ENCODE measurements around the gene COL4A4.
A peak's percentile ranks its signal among the peaks of the same experiment; 100 is the strongest.
"Not testable (repeated sequence)": the region's sequence is repeated elsewhere in the genome, so short reads cannot be mapped to it uniquely, and the experiment has no call there.

The COL4A4 gene

DNA sequence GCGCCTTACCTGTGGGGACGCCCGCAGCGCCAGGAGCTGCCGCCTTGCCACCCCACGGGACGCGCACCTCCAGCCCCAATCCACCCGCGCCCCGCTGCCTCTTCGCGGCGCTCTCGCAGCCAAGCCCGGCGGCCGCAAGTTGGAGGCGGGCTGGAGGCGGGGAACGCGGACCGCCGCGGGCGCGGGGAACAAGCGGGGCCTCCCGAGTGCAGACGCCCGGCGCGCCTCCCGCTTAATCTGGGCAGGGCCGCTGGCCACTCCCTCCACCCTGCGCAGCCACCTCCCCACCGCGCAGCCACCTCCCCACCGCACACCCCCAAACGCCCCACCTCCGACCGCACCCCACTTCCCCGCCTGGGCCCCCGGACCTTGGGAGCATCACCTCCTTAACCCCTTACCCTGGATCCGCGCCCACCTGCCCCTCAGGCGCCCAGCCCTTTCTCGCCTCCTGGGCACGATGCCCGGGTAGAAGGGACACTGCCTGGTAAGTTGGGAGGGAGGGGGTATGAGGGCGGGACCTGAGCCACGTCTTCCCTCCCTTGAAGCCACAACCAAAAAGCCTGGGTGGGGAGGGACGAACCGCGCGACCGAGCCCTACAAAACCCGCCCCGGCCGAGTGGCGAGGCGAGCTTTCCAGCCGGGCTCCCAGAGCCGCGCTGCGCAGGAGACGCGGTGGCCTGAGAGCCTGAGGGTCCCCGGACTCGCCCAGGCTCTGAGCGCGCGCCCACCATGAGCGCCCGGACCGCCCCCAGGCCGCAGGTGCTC is at the start of gene COL4A4, which contains the start of gene COL4A3:
COL4A4 (minus strand) TSS at position 208 of the 765 bp plus-strand sequence. CDS start 16,722 bp downstream, outside the sequence.
COL4A3 (plus strand) TSS at position 627 of the 765 bp plus-strand sequence; CDS start at position 730, 103 bp downstream.
- DNase-seq = peak in 5 of 10 donors; percentile 6 to 79 (median 64)
- intact Hi-C loops (cut with DNase I) = no loop called here

DNA sequence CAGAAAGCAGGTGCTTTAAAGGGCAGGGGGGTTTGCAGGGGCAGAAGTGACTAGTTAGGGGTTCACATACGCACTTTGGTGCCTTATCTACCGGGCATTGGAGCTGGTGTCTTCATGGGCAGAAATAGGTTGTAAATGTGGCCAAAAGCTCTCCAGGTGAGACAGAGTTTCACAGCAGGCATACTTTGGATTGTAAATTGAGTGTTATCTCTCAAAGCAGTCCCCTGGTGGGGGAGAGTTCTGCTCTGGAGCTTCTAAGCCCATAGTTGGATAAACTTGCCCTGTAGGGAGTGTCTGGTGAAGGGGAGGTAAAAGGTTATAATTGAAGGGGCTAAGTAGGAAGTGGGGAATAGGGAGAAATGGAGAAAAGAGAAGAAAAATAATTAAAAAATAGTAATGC is 43.6 kb upstream of the COL4A4 start:
- DNase-seq = no peak
- intact Hi-C loops (cut with DNase I) = no loop called here

DNA sequence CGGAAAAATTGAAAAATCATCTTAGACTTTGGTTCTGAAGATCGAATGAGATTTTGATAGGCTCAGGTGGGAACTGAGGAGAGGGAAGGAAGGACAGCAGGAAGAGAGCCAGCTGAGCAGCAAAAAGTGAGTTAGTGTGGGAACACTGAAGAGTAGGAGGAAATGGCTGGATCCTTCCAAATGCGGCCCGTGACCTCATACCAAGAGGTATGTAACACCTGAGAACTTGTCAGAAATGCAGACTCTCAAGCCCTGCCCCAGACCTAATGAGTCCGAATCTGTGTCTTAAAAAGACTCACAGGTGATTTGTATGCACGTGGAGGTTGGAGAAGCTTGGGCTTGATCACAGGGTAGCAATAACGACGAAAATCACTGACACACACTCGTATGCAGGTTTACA is 42.4 kb upstream of the COL4A4 start:
- DNase-seq = no peak
- intact Hi-C loops (cut with DNase I) = no loop called here

DNA sequence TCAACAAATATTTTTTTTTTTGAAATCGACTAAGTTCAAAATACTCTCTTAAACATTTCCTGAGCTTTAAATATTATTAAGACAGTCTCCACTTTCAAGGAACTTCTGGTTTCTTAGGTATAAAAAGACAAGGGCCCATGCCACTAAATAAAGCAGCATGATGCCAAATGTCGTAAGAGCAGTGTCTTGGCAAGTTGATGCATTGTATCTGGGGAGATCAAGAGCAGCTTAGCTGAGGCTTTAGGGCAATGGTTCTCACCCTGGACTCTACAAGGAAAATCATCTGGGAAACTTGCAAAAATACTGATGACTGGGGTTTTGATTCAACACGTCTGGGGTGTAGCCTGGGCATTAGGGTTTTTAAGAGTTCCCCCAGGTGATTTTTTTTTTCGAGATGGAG is 41.7 kb upstream of the COL4A4 start:
- intact Hi-C loops (cut with DNase I) = no loop called here
- DNase-seq = no peak

DNA sequence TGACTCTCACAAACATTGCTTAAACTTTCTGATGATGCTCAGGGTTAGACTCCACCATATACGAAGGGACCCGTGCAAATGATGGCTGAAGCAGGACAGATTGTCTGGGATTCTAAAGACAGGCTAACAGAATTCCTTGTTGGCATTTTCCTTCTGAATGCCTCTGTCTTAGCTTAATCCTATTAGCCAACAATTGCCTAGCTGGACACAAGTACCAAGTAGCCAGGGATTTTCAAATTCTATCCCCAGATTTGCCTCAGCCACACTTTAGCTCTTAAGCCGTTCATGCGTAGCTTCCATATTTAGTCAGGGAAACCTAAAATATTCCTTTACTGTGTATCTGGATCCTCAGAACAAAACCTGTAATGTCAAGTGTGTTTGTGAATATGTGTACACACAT is 40.4 kb upstream of the COL4A4 start:
- intact Hi-C loops (cut with DNase I) = no loop called here
- no peak for DNase-seq

DNA sequence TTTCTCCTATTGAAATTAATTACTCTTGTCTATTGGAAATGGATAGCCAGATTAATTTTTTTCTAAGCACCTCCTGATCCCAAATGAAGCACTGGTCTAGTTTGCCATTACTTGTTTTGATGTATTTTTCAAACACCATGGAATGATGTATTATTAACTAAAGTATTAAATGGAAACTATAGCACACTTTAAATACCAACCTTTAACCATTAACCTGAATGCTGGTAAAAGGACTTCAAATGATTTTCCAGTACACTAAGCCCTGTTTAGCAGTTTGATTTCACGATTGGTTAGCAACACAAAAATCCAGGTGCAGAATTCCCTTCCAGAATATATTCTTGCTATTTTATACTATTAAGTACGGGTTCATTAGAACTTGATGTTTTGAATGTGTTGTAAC is 37.8 kb upstream of the COL4A4 start:
- intact Hi-C loops (cut with DNase I) = no loop called here

DNA sequence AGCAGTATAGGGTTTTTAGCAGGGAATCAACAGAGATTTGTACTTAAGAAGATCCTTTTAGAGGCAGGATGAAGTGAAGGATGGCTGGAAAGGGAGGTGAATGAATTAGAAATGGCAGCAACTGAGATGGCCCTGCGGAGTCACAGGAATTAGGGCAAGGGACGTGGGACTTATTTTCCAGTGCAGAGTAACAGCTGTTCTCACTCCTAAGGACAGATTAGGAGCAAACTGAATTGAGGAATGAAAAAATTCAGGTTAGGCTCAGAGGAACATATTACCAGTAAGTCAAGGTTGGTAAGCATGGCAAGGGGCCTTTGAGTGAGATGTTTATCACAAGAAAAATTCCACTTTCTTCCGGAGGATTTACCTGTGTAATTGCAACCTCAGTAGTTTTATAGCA is 34.9 kb upstream of the COL4A4 start:
- no peak for DNase-seq
- intact Hi-C loops (cut with DNase I) = no loop called here

More for the DNA sequence above, 37.8 kb upstream of the COL4A4 start:
- DNase-seq = no peak

DNA sequence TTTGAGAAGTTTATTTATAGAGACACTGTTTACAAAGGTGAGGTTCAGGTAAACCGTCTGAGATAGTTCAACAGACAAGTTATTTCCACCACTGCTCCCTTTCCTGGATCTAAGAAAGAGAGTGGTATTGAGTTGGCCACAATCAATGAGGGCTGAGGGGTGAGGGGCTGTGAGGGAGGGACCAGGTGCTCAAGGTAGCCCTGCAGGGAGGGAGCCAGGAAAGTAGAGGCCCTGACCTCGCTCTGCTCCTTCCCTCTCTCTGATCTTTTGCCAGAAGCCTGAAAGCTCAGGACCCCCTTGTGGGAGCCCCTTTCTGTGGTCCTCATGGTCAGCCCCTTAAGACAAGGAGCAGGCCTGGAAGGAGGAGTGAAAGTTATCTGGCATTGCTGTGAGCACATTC is 30.2 kb upstream of the COL4A4 start:
- intact Hi-C loops (cut with DNase I) = no loop called here
- no peak for DNase-seq

DNA sequence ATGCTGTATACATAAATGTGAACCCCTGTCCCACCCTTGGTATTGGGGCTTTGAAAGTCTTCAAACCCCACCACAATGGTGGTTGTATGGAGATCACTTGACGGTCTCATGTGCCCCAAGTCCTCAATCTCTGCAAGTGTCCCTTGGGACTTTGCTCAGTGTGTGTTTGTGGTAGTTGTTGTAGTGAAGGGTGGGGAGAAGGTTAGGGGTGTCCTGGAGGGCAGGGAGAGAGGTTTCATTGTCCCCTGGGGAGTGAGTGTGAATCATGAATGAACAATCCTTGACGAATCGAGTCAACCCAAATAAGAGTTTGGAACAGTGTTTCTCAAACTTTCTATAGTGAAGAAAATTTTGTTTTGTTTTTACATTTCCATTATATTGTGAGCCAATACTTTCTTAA is 28.5 kb upstream of the COL4A4 start:
- intact Hi-C loops (cut with DNase I) = no loop called here
- DNase-seq = no peak

DNA sequence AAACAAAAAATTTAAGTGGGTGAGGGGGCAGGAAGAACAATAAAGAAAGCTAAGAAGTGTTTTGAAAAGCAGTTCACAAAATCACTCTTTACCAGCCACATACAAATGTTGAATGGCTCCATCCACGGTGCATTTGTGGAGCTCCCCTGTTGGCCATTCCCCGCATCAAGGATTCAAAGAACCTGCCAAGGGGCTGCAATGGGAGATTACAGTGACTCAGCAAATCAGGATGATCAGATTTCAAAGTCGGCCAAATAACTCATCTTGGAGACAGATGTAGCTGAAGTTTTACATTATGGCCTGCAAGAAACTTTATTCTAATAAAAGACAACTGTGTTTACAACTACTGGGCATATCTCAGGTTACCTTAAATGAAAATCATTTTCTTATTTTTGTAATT is 27.4 kb upstream of the COL4A4 start:
- intact Hi-C loops (cut with DNase I) = no loop called here
- DNase-seq = no peak

DNA sequence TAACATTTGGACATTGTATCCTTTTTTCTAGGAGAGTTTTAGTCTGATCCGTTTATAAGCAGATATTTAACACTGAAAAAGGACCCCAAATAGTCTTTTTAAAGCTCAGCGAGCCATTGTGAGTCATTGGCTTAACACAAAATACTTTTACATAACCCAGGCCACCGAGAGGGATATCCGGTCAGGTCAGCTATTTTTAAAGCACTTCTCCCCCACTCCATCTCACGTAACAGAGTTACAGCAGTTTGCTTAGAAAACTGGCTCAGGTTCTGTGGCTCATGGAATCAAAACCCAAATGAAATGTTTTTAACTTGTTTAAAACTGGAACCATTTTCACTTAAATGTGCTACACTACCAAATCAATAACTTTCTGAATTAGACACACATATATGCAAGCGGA is 24.3 kb upstream of the COL4A4 start:
- no peak for DNase-seq
- intact Hi-C loops (cut with DNase I) = no loop called here

DNA sequence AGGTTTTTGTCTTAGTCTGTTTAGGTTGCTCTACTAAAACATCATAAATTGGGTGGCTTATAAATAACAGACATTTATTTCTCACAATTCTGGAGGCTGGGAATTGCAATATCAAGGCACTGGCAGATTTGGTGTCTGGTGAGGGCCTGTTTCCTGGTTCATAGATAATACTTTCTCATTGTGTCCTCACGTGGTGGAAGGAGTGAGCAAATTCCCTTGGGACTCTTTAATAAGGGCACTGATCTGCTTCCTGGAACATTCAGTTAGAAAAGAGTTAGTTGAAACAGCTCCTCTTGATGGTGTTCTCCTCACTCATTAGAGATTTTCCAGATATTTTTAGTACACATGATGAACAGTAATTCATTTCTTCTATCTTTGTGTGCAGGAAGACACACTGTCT is 22.7 kb upstream of the COL4A4 start:
- intact Hi-C loops (cut with DNase I) = no loop called here

DNA sequence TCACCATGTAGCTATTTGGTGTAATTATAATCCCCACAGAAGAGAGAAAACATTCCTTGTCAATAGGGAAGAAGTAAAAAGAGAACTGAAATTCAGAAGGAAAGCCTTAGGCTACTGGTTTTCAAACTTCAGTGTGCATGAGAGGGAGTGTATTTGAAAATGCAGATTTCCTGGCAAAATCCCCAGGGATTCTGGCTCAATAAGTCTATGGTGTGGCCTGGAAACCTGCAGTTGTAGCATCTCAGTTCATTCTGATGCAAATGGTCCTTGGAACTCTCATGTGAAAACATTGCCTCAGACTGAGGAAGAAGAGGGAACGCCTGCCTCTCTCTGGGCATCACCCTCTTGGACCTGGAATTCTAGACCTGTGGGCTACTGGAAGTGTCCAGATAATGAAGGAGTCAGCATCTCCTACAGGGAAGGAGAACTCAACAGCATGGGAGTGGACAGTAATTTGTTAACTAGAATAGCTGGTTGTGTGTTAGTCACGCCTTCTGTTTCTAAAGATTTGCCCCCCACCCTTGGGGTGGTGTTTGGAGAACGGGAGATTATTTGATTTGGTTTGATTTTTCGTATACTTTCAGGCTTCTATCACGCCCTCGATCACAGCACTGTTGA is 21.7 kb upstream of the COL4A4 start:
- intact Hi-C loops (cut with DNase I) = no loop called here
- no peak for DNase-seq

More for the DNA sequence above, 22.7 kb upstream of the COL4A4 start:
- DNase-seq = no peak

DNA sequence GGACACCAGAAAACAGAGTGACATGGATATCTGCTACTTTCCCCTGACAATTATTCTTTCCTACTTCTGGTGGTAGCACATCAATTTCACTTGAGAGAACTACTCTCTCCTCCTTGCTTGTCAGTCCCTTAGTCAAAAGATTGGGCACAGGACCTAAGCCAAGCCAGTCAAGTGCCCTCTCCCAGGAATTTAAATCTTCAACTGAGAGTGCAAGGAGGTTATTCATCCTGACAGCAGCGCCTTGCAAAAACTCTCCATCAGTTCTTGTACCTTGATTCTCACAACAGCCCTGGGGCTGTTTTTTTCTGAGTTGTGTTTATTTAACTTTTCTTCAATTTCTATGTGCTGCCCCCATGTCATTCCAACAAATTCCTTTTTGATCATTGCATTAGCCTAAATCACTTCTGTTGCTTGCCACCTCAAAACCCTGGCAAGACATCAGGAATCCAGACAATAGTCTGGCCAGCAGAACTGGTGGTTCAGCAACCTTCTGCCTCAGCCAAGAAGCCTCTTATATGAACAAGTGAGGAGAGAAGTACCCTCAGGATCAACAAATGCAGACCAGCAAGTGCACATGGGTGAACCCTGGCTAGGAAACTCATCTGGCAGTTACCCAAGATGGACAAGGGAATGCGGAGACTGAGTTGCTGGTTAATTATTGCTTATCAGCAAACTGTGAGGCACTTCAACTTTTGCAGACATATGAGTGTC is 19.8 kb upstream of the COL4A4 start:
- intact Hi-C loops (cut with DNase I) = no loop called here
- no peak for DNase-seq

DNA sequence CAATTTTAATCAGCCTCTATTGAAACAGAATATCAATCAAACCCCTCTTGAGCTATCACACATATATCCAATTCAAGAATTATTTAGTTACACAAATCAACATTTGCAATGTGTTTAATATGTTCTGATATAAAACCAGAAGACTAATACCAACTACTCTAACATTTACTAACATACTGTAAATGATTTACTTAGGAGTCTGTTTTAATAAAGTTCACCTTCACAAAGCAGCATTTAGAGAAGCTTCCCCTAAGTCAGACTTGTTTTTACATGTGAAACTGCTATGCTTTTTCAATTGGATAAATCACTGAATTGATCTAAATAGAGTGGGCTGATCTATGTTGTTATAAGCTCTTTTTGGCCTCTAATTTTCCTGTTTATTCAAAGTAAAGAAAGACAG is 18.8 kb upstream of the COL4A4 start:
- intact Hi-C loops (cut with DNase I) = no loop called here
- no peak for DNase-seq

DNA sequence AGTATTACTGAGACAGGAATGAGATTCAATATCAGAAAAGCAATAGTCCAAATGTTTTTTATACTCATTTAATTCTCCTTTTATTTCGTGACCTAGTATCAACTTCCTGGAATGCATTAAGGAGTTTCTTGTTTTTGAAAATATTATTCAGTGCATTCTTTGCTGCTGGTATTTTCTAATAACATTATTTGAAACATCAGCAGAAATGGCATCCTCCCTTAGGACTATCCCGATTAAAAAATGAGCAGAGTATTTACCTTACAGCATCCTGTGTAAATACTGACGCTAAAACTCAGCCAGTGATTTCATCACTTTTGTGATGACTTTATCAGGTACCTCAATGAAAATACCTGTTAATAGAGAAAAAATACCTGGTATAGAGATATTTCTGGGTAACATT is 16.8 kb upstream of the COL4A4 start:
- intact Hi-C loops (cut with DNase I) = no loop called here
- DNase-seq = no peak

DNA sequence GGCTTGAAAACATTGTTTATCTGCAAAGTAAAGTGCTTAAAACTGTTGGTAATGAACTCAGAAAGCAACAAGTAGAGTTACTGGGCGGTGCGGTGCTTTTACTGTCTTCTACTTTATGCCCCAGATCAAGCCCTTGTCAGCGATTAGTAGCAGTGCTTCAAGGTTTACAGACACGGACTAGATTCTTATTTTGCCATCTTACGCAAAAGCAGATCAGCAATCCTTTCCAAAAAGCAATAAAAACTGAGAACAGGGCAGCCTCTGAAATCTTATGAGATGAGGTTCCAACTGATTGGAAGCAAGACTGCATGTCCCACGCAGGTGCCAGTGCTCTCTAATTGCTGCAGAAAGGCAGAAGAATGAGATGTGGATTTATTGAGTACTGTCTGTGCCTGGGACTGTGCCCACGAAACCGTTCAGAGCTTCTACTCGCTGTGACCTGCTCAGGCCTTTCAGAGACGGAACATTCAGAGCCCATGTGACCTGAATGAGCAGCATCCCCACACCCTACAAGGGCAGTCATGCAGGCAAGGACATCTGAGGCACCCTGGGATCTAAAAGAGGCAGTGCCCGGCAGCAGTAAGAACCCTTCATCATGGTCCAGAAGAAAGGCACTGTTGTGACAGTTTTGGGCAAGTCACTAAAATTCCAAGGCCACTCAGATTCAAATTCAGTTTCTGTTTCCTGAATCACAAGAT is 16.1 kb upstream of the COL4A4 start:
- intact Hi-C loops (cut with DNase I) = no loop called here

DNA sequence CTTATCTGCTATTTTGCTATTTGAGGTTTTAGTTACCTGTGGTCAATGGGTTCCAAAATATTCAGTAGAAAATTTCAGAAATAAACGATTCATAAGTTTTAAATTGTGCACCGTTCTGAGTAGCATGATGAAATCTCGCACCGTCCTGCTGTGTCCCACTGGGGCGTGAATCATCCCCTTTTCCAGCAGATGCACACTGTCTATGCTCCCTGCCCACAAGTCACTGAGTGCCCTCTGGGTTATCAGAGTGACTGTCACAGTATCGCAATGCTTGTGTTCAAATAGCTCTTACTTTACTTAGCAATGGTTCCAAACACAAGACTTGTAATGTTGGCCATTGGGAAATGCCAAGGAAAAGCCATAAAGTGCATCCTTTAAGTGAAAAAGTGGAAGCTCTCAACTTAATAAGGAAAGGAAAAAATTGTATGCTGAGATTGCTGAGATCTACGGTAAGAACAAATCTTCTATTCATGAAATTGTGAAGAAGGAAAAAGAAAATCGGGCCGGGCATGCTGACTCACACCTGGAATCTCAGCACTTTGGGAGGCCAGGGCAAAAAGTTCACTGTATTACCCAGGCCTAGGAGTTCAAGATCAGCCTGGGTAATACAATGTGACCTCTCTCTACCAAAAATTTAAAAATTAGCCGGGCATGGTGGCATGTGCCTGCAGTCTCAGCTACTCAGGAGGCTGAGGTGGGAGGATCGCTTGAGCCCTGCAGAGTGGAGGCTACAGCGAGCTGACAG is 13.8 kb upstream of the COL4A4 start:
- intact Hi-C loops (cut with DNase I) = no loop called here

More for the DNA sequence above, 16.1 kb upstream of the COL4A4 start:
- peak in 3 of 10 donors; percentile 6 to 66 (median 11) for DNase-seq

DNA sequence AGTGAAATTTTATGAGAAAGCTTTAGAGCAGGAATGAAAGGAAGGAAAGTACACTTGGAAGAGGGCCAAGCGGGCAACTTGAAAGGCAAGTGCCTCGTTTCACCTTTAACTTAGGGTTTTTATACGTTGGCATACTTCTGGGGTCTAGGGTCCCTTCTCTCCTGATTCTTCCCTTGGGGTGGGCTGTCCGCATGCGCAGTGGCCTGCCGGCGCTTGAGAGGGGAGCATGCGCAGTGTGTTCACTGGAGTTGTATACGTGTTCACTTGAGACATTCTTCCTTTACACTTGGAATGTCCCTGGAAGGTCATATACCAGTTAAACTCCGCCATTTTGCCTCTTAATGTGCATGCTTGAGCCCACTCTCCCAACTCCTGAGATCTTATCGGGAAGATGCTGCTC is 7.8 kb upstream of the COL4A4 start:
- DNase-seq = peak in 1 of 10 donors; percentile 55
- intact Hi-C loops (cut with DNase I) = not testable (repeated sequence)

More for the DNA sequence above, 13.8 kb upstream of the COL4A4 start:
- no peak for DNase-seq

DNA sequence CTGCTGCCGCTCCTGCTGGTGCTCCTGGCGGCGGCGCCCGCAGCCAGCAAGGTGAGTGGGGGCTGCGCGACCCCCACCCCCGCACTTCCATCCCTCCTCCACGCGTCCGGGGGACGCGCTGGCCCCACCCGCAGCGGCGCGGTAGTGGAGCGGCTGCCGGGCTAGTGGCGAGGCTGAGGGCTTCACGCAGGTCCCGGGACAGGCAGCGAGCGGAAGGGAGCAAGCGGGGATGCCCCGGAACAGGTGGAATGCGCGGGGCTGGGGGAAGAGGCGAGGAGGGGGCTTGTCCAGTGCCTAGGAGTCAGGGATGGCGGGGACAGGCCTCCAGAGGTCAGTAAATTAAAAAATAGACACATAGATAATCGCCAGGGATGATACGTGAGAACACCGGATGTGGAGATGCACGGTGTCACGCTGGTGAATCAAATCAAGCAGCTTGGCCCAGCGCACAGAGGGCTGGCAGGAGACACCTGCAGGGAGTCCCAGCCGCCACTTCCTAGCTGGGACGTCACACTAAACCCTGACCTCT is 822 bp upstream of the COL4A4 start:
- intact Hi-C loops (cut with DNase I) = no loop called here
- peak in 1 of 10 donors; percentile 38 for DNase-seq

All from posterior cingulate gyrus (tissue), 11 donors.